Small intestine (tissue), 7 donors: ENCODE data around the gene IGHMBP2. TPM values are rescaled to one million over a fixed set of nuclear protein-coding genes. Genes with fewer than 3 reads are reported as not detected.

Experiments used
- DNase-seq, 2 donors: peaks; one replicate each; pipeline versions ENCODE4 v3.0.0 to v3.0.0-alpha.2; 2013
- FAIRE-seq: peaks from 2 replicates; lab custom pipeline; 2012; peaks lifted over from hg19 to GRCh38; lab: Jason Lieb, UNC
- H3K27ac ChIP-seq, 3 donors: one replicate each; pipeline ENCODE4 v1.5.1; 2013; ENCODE audit warnings: low read length in 2 of 3, mild to moderate bottlenecking in 2 of 3, control low read depth in 1 of 3, inconsistent platforms in 1 of 3, low read depth in 1 of 3, moderate library complexity in 1 of 3
- H3K27me3 ChIP-seq, 3 donors: one replicate each; pipeline ENCODE4 v1.6.1; 2013; ENCODE audit warnings: low read length in 3 of 3, inconsistent platforms in 1 of 3; ENCODE audit not compliant: control insufficient read depth in 3 of 3, insufficient read depth in 3 of 3
- H3K36me3 ChIP-seq, 3 donors: one replicate each; pipeline ENCODE4 v1.6.1; 2013; ENCODE audit warnings: low read length in 3 of 3, inconsistent platforms in 1 of 3, low read depth in 1 of 3, mild to moderate bottlenecking in 1 of 3, moderate library complexity in 1 of 3; ENCODE audit not compliant: control insufficient read depth in 3 of 3, insufficient read depth in 2 of 3
- H3K4me1 ChIP-seq, 3 donors: one replicate each; pipeline ENCODE4 v1.6.1; 2013; ENCODE audit warnings: low read length in 2 of 3, inconsistent platforms in 1 of 3, low read depth in 1 of 3, mild to moderate bottlenecking in 1 of 3, moderate library complexity in 1 of 3; ENCODE audit not compliant: control insufficient read depth in 3 of 3, insufficient read depth in 2 of 3
- H3K4me3 ChIP-seq, 3 donors: one replicate each; pipeline ENCODE4 v1.5.1; 2013; ENCODE audit warnings: low read length in 3 of 3, control low read depth in 1 of 3, inconsistent platforms in 1 of 3, low read depth in 1 of 3, mild to moderate bottlenecking in 1 of 3, moderate library complexity in 1 of 3
- H3K9me3 ChIP-seq, 2 donors: one replicate each; pipeline ENCODE4 v1.6.1; 2013; ENCODE audit warnings: low read depth in 1 of 2, low read length in 1 of 2; ENCODE audit not compliant: control insufficient read depth in 2 of 2, insufficient read depth in 1 of 2
- WGBS, 3 donors: extraction: QIAGEN DNeasy Blood & Tissue Kit; methylation state at CpG; one replicate each; pipeline ENCODE4 v1.1.7; 2013; 5-methylcytosine and 5-hydroxymethylcytosine counted together
- polyA plus RNA-seq, 4 donors: library from polyadenylated mRNA; stranded (reverse) in 3 of 4; unstranded in 1 of 4; fragments of 200-250 nt in 3 of 4; fragments of 120-200 nt in 1 of 4; gene quantifications; one replicate each; pipeline versions ENCODE4 v1.2.1 to v1.2.3, GENCODE V29; 2013
- donor health status: healthy with polysubstance abuse.
- donor health status: control.
- donor health status: control.
- donor health status: Bipolar disorder and iron deficiency.
- donor health status: healthy.

Gene IGHMBP2
- polyA plus RNA-seq, 4 donors, result 10.3 to 40.7 (median 19.5) TPM

- Histone ChIP-seq H3K27ac (no peak overlapping the region), H3K4me3 (no peak overlapping the region), H3K27me3 (no peaks in the 10 kb centered on the region), H3K9me3 (peaks cover 0 to 37% of the 10 kb centered on the region in 2 donors), H3K4me1 (no peaks in the 10 kb centered on the region), H3K36me3 (peaks cover 15 to 78% (median 24%) of the 10 kb centered on the region in 3 donors)
- FAIRE-seq (no peak), DNase-seq (peak in 1 of 2 donors; percentile 20)
- 78 to 94% (median 83%) methylated on average over 3 of the region's 3 CpGs for WGBS, 3 donors
These were observed 21.9 kb downstream of the IGHMBP2 start for GRCh38 chr11:68925611-68926010.

- peak overlapping the region in 2 of 3 donors; percentile 33 to 58 for H3K27ac ChIP-seq
- FAIRE-seq (no peak), DNase-seq (no peak)
- H3K4me3 ChIP-seq, result no peak overlapping the region
- 65 to 97% (median 89%) methylated on average over 12 of the region's 12 CpGs for WGBS, 3 donors
- H3K36me3 ChIP-seq, result peaks cover 20 to 84% (median 23%) of the 10 kb centered on the region in 3 donors
- H3K4me1 ChIP-seq, result no peaks in the 10 kb centered on the region
- H3K9me3 ChIP-seq, result peaks cover 0 to 37% of the 10 kb centered on the region in 2 donors
- no peaks in the 10 kb centered on the region for H3K27me3 ChIP-seq
These were observed 23.8 kb downstream of the IGHMBP2 start for GRCh38 chr11:68927280-68928135.

GRCh38 chr11:68928136-68928880 lies 24.6 kb downstream of the IGHMBP2 start:
- no peak for FAIRE-seq
- no peaks in the 10 kb centered on the region for H3K4me1 ChIP-seq
- H3K36me3 ChIP-seq, result peaks cover 20 to 89% (median 23%) of the 10 kb centered on the region in 3 donors
- H3K4me3 ChIP-seq, result no peak overlapping the region
- WGBS, 3 donors, result 85 to 96% (median 95%) methylated on average over 6 of the region's 6 CpGs
- peaks cover 0 to 36% of the 10 kb centered on the region in 2 donors for H3K9me3 ChIP-seq
- no peak for DNase-seq
- peak overlapping the region in 2 of 3 donors; percentile 18 to 58 for H3K27ac ChIP-seq
- no peaks in the 10 kb centered on the region for H3K27me3 ChIP-seq

- Histone ChIP-seq H3K4me1 (no peaks in the 10 kb centered on the region), H3K36me3 (peaks cover 23 to 89% (median 23%) of the 10 kb centered on the region in 3 donors), H3K27ac (no peak overlapping the region), H3K9me3 (peaks cover 0 to 30% of the 10 kb centered on the region in 2 donors), H3K27me3 (no peaks in the 10 kb centered on the region), H3K4me3 (no peak overlapping the region)
- FAIRE-seq (no peak), DNase-seq (no peak)
- WGBS, 3 donors, result 96 to 97% (median 97%) methylated on average over 20 of the region's 20 CpGs
These were observed 25.4 kb downstream of the IGHMBP2 start for GRCh38 chr11:68929135-68929534.

- Histone ChIP-seq H3K36me3 (peaks cover 17 to 90% (median 20%) of the 10 kb centered on the region in 3 donors), H3K27me3 (no peaks in the 10 kb centered on the region), H3K9me3 (peaks cover 0 to 22% of the 10 kb centered on the region in 2 donors), H3K4me3 (no peak overlapping the region), H3K4me1 (no peaks in the 10 kb centered on the region), H3K27ac (no peak overlapping the region)
- no peak for FAIRE-seq
- WGBS, 3 donors, result 93 to 96% (median 94%) methylated on average over 20 of the region's 20 CpGs
- DNase-seq, result no peak
These were observed 26.2 kb downstream of the IGHMBP2 start for GRCh38 chr11:68929706-68930570.

GRCh38 chr11:68930991-68931855 lies 27.5 kb downstream of the IGHMBP2 start:
- WGBS, 3 donors, result 94% methylated on average over 21 of the region's 21 CpGs
- FAIRE-seq (no peak), DNase-seq (no peak)
- peaks cover 21 to 98% (median 22%) of the 10 kb centered on the region in 3 donors for H3K36me3 ChIP-seq
- H3K4me1 ChIP-seq, result no peaks in the 10 kb centered on the region
- no peak overlapping the region for H3K4me3 ChIP-seq
- H3K9me3 ChIP-seq, result peaks cover 0 to 10% of the 10 kb centered on the region in 2 donors
- no peaks in the 10 kb centered on the region for H3K27me3 ChIP-seq
- no peak overlapping the region for H3K27ac ChIP-seq

GRCh38 chr11:68931911-68932310 lies 28.2 kb downstream of the IGHMBP2 start:
- Histone ChIP-seq H3K27ac (no peak overlapping the region), H3K9me3 (peaks cover 0 to 5% of the 10 kb centered on the region in 2 donors), H3K27me3 (no peaks in the 10 kb centered on the region), H3K36me3 (peaks cover 22 to 98% (median 27%) of the 10 kb centered on the region in 3 donors), H3K4me1 (no peaks in the 10 kb centered on the region), H3K4me3 (no peak overlapping the region)
- FAIRE-seq, result no peak
- DNase-seq, result no peak
- 90 to 93% (median 93%) methylated on average over 17 of the region's 17 CpGs for WGBS, 3 donors
